Endothelial cell (in vitro differentiated cells): Measurements from ENCODE around the gene CYP1A2. TPM values are rescaled to one million over a fixed set of nuclear protein-coding genes. Genes with fewer than 3 reads are reported as not detected.
A peak's percentile ranks its signal among the peaks of the same experiment; 100 is the strongest.

Experiments
- DNase-seq: peaks from one replicate; pipeline ENCODE4 v3.0.0; 2021; ENCODE audit warnings: low spot score
- H3K27ac Mint-ChIP-seq: one replicate; pipeline ENCODE4 v1.8.0; 2021; ENCODE audit warnings: mixed read lengths, inconsistent platforms; ENCODE audit not compliant: unreplicated experiment
- H3K27me3 Mint-ChIP-seq: one replicate; pipeline ENCODE4 v1.8.0; 2021; ENCODE audit warnings: mild to moderate bottlenecking, moderate library complexity, mixed read lengths, inconsistent platforms; ENCODE audit not compliant: unreplicated experiment
- H3K36me3 Mint-ChIP-seq: one replicate; pipeline ENCODE4 v1.8.0; 2021; ENCODE audit warnings: mild to moderate bottlenecking, low read depth, mixed read lengths, inconsistent platforms; ENCODE audit not compliant: unreplicated experiment
- H3K4me1 Mint-ChIP-seq: one replicate; pipeline ENCODE4 v1.8.0; 2021; ENCODE audit warnings: mild to moderate bottlenecking, mixed read lengths, inconsistent platforms; ENCODE audit not compliant: unreplicated experiment
- H3K4me3 Mint-ChIP-seq: one replicate; pipeline ENCODE4 v1.8.0; 2021; ENCODE audit warnings: mild to moderate bottlenecking, mixed read lengths, inconsistent platforms; ENCODE audit not compliant: unreplicated experiment
- H3K9me3 Mint-ChIP-seq: one replicate; pipeline ENCODE4 v1.8.0; 2021; ENCODE audit warnings: mixed read lengths, inconsistent platforms; ENCODE audit not compliant: unreplicated experiment
- CTCF ChIP-seq: fragments of 200-600 bp; sonication (generic); IDR thresholded peaks from one replicate; pipeline ENCODE4 v1.5.0; 2021; ENCODE audit warnings: antibody characterized with exemption; ENCODE audit not compliant: unreplicated experiment
- total RNA-seq: library from RNA; stranded (reverse); fragmentation: NEBNext Ultra II Directional; extraction: Animal tissue kit (Norgen Biotek cat#: 25700); gene quantifications from one replicate; pipeline ENCODE4 v1.2.1, GENCODE V29; 2021; ENCODE audit not compliant: unreplicated experiment

CYP1A2 gene
- total RNA-seq, 1 donor from 2014 or later: not detected

- DNase-seq: no peak
- H3K27me3 Mint-ChIP-seq: peaks cover 5% of the 10 kb centered on the region
- H3K36me3 Mint-ChIP-seq: no peaks in the 10 kb centered on the region
- no peak for TF ChIP-seq CTCF
- peaks cover 10% of the 10 kb centered on the region for H3K4me1 Mint-ChIP-seq
- no peaks in the 10 kb centered on the region for H3K9me3 Mint-ChIP-seq
- no peak overlapping the region for H3K4me3 Mint-ChIP-seq
- H3K27ac Mint-ChIP-seq: no peak overlapping the region
Measured at GRCh38 chr15:74763416-74763815, 14.8 kb downstream of the CYP1A2 start.

GRCh38 chr15:74767167-74768098 lies 18.8 kb downstream of the CYP1A2 start:
- no peak for TF ChIP-seq CTCF
- no peak overlapping the region for H3K4me3 Mint-ChIP-seq

GRCh38 chr15:74768099-74768770 lies 19.6 kb downstream of the CYP1A2 start:
- Mint-ChIP-seq H3K36me3 (no peaks in the 10 kb centered on the region), H3K9me3 (no peaks in the 10 kb centered on the region), H3K27ac (no peak overlapping the region), H3K27me3 (peaks cover 5% of the 10 kb centered on the region), H3K4me1 (peaks cover 9% of the 10 kb centered on the region), H3K4me3 (no peak overlapping the region)
- no peak for DNase-seq
- TF ChIP-seq CTCF: no peak

More at GRCh38 chr15:74767167-74768098, 18.8 kb downstream of the CYP1A2 start:
- H3K9me3 Mint-ChIP-seq: no peaks in the 10 kb centered on the region
- H3K4me1 Mint-ChIP-seq: peaks cover 13% of the 10 kb centered on the region
- H3K27ac Mint-ChIP-seq: no peak overlapping the region
- no peak for DNase-seq
- H3K36me3 Mint-ChIP-seq: no peaks in the 10 kb centered on the region
- peaks cover 5% of the 10 kb centered on the region for H3K27me3 Mint-ChIP-seq

GRCh38 chr15:74768771-74769342 lies 20.2 kb downstream of the CYP1A2 start:
- peak; percentile 94 for TF ChIP-seq CTCF
- H3K27me3 Mint-ChIP-seq: peaks cover 5% of the 10 kb centered on the region
- no peak overlapping the region for H3K27ac Mint-ChIP-seq
- H3K9me3 Mint-ChIP-seq: no peaks in the 10 kb centered on the region
- peak; percentile 70 for DNase-seq
- peaks cover 9% of the 10 kb centered on the region for H3K4me1 Mint-ChIP-seq
- no peaks in the 10 kb centered on the region for H3K36me3 Mint-ChIP-seq
- H3K4me3 Mint-ChIP-seq: no peak overlapping the region
